ENCODE data around the gene PNMT. TPM values are rescaled to one million over a fixed set of nuclear protein-coding genes. Genes with fewer than 3 reads are reported as not detected.

The PNMT gene
- total and polyA plus RNA-seq, 2 experiments from 2014 or later = 1.9 to 2.5 TPM

DNA sequence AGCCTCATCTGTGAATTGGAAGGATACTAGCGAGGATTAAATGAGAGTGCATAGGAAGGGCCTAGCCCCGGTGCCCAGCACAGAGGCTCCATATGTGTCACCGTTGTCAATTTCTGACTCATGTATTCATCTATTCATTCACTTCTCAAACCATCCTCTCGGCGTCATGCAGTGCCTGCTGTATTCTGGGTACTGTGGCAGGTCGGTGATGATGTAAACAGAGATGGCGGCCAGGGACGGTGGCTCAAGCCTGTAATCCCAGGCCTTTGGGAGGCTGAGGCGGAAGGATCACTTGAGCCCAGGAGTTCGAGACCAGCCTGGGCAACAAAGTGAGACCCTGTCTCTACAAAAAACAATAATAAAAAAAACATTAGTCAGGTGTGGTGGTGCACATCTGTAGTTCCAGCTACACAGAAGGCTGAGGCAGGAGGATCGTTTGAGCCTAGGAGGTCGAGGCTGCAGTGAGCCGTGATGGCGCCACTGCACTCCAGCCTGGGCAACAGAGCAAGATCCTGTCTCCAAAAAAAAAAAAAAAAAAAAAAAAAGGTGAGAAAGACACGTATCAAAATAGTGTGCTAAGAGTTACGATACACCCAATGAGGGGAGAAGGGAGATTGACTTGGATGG is 45.8 kb upstream of the PNMT start (continued):
- TF ChIP-seq, protein P1, sequence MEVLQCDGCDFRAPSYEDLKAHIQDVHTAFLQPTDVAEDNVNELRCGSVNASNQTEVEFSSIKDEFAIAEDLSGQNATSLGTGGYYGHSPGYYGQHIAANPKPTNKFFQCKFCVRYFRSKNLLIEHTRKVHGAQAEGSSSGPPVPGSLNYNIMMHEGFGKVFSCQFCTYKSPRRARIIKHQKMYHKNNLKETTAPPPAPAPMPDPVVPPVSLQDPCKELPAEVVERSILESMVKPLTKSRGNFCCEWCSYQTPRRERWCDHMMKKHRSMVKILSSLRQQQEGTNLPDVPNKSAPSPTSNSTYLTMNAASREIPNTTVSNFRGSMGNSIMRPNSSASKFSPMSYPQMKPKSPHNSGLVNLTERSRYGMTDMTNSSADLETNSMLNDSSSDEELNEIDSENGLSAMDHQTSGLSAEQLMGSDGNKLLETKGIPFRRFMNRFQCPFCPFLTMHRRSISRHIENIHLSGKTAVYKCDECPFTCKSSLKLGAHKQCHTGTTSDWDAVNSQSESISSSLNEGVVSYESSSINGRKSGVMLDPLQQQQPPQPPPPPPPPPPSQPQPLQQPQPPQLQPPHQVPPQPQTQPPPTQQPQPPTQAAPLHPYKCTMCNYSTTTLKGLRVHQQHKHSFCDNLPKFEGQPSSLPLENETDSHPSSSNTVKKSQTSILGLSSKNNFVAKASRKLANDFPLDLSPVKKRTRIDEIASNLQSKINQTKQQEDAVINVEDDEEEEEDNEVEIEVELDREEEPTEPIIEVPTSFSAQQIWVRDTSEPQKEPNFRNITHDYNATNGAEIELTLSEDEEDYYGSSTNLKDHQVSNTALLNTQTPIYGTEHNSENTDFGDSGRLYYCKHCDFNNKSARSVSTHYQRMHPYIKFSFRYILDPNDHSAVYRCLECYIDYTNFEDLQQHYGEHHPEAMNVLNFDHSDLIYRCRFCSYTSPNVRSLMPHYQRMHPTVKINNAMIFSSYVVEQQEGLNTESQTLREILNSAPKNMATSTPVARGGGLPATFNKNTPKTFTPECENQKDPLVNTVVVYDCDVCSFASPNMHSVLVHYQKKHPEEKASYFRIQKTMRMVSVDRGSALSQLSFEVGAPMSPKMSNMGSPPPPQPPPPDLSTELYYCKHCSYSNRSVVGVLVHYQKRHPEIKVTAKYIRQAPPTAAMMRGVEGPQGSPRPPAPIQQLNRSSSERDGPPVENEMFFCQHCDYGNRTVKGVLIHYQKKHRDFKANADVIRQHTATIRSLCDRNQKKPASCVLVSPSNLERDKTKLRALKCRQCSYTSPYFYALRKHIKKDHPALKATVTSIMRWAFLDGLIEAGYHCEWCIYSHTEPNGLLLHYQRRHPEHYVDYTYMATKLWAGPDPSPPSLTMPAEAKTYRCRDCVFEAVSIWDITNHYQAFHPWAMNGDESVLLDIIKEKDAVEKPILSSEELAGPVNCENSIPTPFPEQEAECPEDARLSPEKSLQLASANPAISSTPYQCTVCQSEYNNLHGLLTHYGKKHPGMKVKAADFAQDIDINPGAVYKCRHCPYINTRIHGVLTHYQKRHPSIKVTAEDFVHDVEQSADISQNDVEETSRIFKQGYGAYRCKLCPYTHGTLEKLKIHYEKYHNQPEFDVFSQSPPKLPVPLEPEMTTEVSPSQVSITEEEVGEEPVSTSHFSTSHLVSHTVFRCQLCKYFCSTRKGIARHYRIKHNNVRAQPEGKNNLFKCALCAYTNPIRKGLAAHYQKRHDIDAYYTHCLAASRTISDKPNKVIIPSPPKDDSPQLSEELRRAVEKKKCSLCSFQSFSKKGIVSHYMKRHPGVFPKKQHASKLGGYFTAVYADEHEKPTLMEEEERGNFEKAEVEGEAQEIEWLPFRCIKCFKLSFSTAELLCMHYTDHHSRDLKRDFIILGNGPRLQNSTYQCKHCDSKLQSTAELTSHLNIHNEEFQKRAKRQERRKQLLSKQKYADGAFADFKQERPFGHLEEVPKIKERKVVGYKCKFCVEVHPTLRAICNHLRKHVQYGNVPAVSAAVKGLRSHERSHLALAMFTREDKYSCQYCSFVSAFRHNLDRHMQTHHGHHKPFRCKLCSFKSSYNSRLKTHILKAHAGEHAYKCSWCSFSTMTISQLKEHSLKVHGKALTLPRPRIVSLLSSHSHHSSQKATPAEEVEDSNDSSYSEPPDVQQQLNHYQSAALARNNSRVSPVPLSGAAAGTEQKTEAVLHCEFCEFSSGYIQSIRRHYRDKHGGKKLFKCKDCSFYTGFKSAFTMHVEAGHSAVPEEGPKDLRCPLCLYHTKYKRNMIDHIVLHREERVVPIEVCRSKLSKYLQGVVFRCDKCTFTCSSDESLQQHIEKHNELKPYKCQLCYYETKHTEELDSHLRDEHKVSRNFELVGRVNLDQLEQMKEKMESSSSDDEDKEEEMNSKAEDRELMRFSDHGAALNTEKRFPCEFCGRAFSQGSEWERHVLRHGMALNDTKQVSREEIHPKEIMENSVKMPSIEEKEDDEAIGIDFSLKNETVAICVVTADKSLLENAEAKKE (CRISPR knock-in tag; IDR thresholded peaks at IDR 0.05) = no peak
- no peak for TF ChIP-seq JUNB (IDR thresholded peaks at IDR 0.05; ENCODE audit: unreplicated experiment)
- TF ChIP-seq NANOG (IDR thresholded peaks at IDR 0.05; ENCODE audit: borderline replicate concordance) = no peak
- no peak for TF ChIP-seq EZH2 (IDR thresholded peaks at IDR 0.05; ENCODE audit: low read depth, unreplicated experiment)
- TF ChIP-seq POLR2AphosphoS5 (IDR thresholded peaks at IDR 0.05; ENCODE audit: low read depth) = no peak
- no peak for TF ChIP-seq EZH2phosphoT487 (IDR thresholded peaks at IDR 0.05; ENCODE audit: unreplicated experiment)
- TF ChIP-seq, protein P2, sequence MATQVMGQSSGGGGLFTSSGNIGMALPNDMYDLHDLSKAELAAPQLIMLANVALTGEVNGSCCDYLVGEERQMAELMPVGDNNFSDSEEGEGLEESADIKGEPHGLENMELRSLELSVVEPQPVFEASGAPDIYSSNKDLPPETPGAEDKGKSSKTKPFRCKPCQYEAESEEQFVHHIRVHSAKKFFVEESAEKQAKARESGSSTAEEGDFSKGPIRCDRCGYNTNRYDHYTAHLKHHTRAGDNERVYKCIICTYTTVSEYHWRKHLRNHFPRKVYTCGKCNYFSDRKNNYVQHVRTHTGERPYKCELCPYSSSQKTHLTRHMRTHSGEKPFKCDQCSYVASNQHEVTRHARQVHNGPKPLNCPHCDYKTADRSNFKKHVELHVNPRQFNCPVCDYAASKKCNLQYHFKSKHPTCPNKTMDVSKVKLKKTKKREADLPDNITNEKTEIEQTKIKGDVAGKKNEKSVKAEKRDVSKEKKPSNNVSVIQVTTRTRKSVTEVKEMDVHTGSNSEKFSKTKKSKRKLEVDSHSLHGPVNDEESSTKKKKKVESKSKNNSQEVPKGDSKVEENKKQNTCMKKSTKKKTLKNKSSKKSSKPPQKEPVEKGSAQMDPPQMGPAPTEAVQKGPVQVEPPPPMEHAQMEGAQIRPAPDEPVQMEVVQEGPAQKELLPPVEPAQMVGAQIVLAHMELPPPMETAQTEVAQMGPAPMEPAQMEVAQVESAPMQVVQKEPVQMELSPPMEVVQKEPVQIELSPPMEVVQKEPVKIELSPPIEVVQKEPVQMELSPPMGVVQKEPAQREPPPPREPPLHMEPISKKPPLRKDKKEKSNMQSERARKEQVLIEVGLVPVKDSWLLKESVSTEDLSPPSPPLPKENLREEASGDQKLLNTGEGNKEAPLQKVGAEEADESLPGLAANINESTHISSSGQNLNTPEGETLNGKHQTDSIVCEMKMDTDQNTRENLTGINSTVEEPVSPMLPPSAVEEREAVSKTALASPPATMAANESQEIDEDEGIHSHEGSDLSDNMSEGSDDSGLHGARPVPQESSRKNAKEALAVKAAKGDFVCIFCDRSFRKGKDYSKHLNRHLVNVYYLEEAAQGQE (IDR thresholded peaks at IDR 0.05; ENCODE audit: unreplicated experiment) = no peak
- TF ChIP-seq CREB1 (CRISPR knock-in tag; IDR thresholded peaks at IDR 0.05; ENCODE audit: low read depth) = no peak
- TF ChIP-seq STAT1 (IDR thresholded peaks at IDR 0.05; ENCODE audit: unreplicated experiment) = no peak
